Keratinocyte (primary cell): ENCODE results near the gene TSBP1. TPM values are rescaled to one million over a fixed set of nuclear protein-coding genes. Genes with fewer than 3 reads are reported as not detected.

Experiments
- DNase-seq: peaks from one replicate; pipeline ENCODE4 v3.0.0-alpha.2; 2011; ENCODE audit warnings: low read depth, missing footprints, low spot score
- FAIRE-seq: peaks from 2 replicates; lab custom pipeline; 2011; peaks lifted over from hg19 to GRCh38; lab: Jason Lieb, UNC
- H2AFZ ChIP-seq: 2 replicates; pipeline ENCODE4 v1.6.0; 2012; ENCODE audit warnings: low read length, control low read depth, inconsistent platforms; ENCODE audit not compliant: control insufficient read depth
- H3K27ac ChIP-seq: 2 replicates; pipeline ENCODE4 v1.5.1; 2011; ENCODE audit warnings: low read length; ENCODE audit not compliant: control insufficient read depth, insufficient read depth
- H3K27me3 ChIP-seq: 3 replicates; pipeline ENCODE4 v1.6.0; 2011; ENCODE audit warnings: low read length; ENCODE audit not compliant: control insufficient read depth, insufficient read depth; ENCODE audit errors: extremely low read depth
- H3K36me3 ChIP-seq, 2 experiments: 2 replicates in 1 of 2; 3 replicates in 1 of 2; pipeline ENCODE4 v1.5.1; 2011; ENCODE audit warnings: low read length in 2 of 2, mild to moderate bottlenecking in 1 of 2; ENCODE audit not compliant: control insufficient read depth in 2 of 2, insufficient read depth in 2 of 2; ENCODE audit errors: extremely low read depth in 1 of 2
- H3K4me1 ChIP-seq: 3 replicates; pipeline ENCODE4 v1.5.1; 2011; ENCODE audit warnings: low read length; ENCODE audit not compliant: control insufficient read depth, insufficient read depth; ENCODE audit errors: extremely low read depth
- H3K4me2 ChIP-seq: 3 replicates; pipeline ENCODE4 v1.6.0; 2011; ENCODE audit warnings: low read depth, low read length; ENCODE audit not compliant: control insufficient read depth, insufficient read depth; ENCODE audit errors: extremely low read depth
- H3K4me3 ChIP-seq, 3 experiments: fragments of 200-600 bp in 1 of 3; sonication (generic) in 1 of 3; 2 replicates in 2 of 3; 3 replicates in 1 of 3; pipeline ENCODE4 v1.5.1; 2011 to 2016; ENCODE audit warnings: low read length in 3 of 3, mild to moderate bottlenecking in 3 of 3, control low read depth in 2 of 3, inconsistent platforms in 1 of 3, low read depth in 1 of 3, mixed read lengths in 1 of 3, mixed run types in 1 of 3, moderate library complexity in 1 of 3; ENCODE audit not compliant: control insufficient read depth in 2 of 3, insufficient read depth in 2 of 3; ENCODE audit errors: extremely low read depth in 1 of 3
- H3K79me2 ChIP-seq: 2 replicates; pipeline ENCODE4 v1.6.0; 2012; ENCODE audit warnings: low read length; ENCODE audit not compliant: control insufficient read depth, insufficient read depth
- H3K9ac ChIP-seq: 3 replicates; pipeline ENCODE4 v1.6.0; 2011; ENCODE audit warnings: low read length; ENCODE audit not compliant: control insufficient read depth, insufficient read depth; ENCODE audit errors: extremely low read depth
- H3K9me1 ChIP-seq: 3 replicates; pipeline ENCODE4 v1.6.0; 2011; ENCODE audit warnings: low read length; ENCODE audit not compliant: control insufficient read depth, insufficient read depth; ENCODE audit errors: extremely low read depth
- H3K9me3 ChIP-seq: 2 replicates; pipeline ENCODE4 v1.5.1; 2012; ENCODE audit warnings: low read depth, low read length; ENCODE audit not compliant: control insufficient read depth
- H4K20me1 ChIP-seq: 3 replicates; pipeline ENCODE4 v1.6.0; 2011; ENCODE audit warnings: low read length; ENCODE audit not compliant: control insufficient read depth, insufficient read depth; ENCODE audit errors: extremely low read depth
- EZH2 ChIP-seq: IDR thresholded peaks from one replicate; pipeline ENCODE4 v1.6.1; 2012; ENCODE audit warnings: inconsistent platforms, mild to moderate bottlenecking, low read length, moderate library complexity
- dilution Hi-C: fragments of 300-500 bp; cut with MboI; formaldehyde crosslinking; loops from one replicate; pipeline ENCODE4 v1.7.0; 2020; ENCODE audit warnings: low sequenced_read_pairs; ENCODE audit not compliant: extremely low pct_ligation_motif_present
- polyA plus RNA-seq, 5 experiments: library from polyadenylated mRNA; depleted of rRNA in 3 of 5; stranded (reverse) in 3 of 5; stranded (forward) in 1 of 5; unstranded in 1 of 5; fragments of >200 nt; gene quantifications; 1 replicate in 1 of 5; 2 replicates in 3 of 5; 3 replicates in 1 of 5; pipeline versions ENCODE4 v1.2.1 to v1.2.3, GENCODE V29; 2011 to 2012; ENCODE audit warnings: missing spikeins in 2 of 5, low read depth in 1 of 5, low replicate concordance in 1 of 5
- TF ChIP-seq, protein P1 (sequence below), 3 experiments: IDR thresholded peaks in 1 of 3; conservative IDR thresholded peaks in 1 of 3; optimal IDR thresholded peaks in 1 of 3; 2 replicates in 2 of 3; 3 replicates in 1 of 3; pipeline versions ENCODE3 to v1.5.1; 2011; ENCODE audit warnings: low read length in 3 of 3, mild to moderate bottlenecking in 3 of 3, moderate library complexity in 2 of 3, control low read depth in 1 of 3, inconsistent platforms in 1 of 3; ENCODE audit not compliant: insufficient read depth in 2 of 3; ENCODE audit errors: extremely low read depth in 1 of 3

TSBP1 gene
- polyA plus RNA-seq, 1 donor (not counting 4 experiments of a cell fraction or from before 2014, with no cell fraction given), result not detected

- no peaks in the 10 kb centered on the region for H4K20me1 ChIP-seq
- H3K4me1 ChIP-seq, result peaks cover 12% of the 10 kb centered on the region
- H3K4me2 ChIP-seq, result no peak overlapping the region
- H3K9me3 ChIP-seq, result no peaks in the 10 kb centered on the region
- H3K36me3 ChIP-seq, result no peaks in the 10 kb centered on the region
- no peaks in the 10 kb centered on the region for H3K27me3 ChIP-seq
- H3K27ac ChIP-seq, result no peak overlapping the region
- H3K79me2 ChIP-seq, result no peaks in the 10 kb centered on the region
- peak overlapping the region; percentile 6 for H2AFZ ChIP-seq
- DNase-seq (no peak), FAIRE-seq (peak; percentile 66)
- no peak overlapping the region for H3K9ac ChIP-seq
- dilution Hi-C loops, result no loop called here
- TF ChIP-seq, protein P1, sequence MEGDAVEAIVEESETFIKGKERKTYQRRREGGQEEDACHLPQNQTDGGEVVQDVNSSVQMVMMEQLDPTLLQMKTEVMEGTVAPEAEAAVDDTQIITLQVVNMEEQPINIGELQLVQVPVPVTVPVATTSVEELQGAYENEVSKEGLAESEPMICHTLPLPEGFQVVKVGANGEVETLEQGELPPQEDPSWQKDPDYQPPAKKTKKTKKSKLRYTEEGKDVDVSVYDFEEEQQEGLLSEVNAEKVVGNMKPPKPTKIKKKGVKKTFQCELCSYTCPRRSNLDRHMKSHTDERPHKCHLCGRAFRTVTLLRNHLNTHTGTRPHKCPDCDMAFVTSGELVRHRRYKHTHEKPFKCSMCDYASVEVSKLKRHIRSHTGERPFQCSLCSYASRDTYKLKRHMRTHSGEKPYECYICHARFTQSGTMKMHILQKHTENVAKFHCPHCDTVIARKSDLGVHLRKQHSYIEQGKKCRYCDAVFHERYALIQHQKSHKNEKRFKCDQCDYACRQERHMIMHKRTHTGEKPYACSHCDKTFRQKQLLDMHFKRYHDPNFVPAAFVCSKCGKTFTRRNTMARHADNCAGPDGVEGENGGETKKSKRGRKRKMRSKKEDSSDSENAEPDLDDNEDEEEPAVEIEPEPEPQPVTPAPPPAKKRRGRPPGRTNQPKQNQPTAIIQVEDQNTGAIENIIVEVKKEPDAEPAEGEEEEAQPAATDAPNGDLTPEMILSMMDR (optimal IDR thresholded peaks at IDR 0.05 in 1 of 3, IDR thresholded peaks at IDR 0.05 in 1 of 3, conservative IDR thresholded peaks at IDR 0.05 in 1 of 3; ENCODE audit: extremely low read depth in 1 of 3, insufficient read depth in 2 of 3, low read length in 3 of 3), result no peak
- no peak for TF ChIP-seq EZH2
- no peaks in the 10 kb centered on the region for H3K9me1 ChIP-seq
- H3K4me3 ChIP-seq, result no peak overlapping the region
Measured at GRCh38 chr6:32252331-32253009, 119.2 kb downstream of the TSBP1 start.

- H3K79me2 ChIP-seq, result no peaks in the 10 kb centered on the region
- no peak for FAIRE-seq
- no peaks in the 10 kb centered on the region for H3K36me3 ChIP-seq
- TF ChIP-seq, protein P1 (optimal IDR thresholded peaks at IDR 0.05 in 1 of 3, IDR thresholded peaks at IDR 0.05 in 1 of 3, conservative IDR thresholded peaks at IDR 0.05 in 1 of 3; ENCODE audit: extremely low read depth in 1 of 3, insufficient read depth in 2 of 3, low read length in 3 of 3), result no peak
- TF ChIP-seq EZH2, result no peak
- peaks cover 5% of the 10 kb centered on the region for H3K4me1 ChIP-seq
- no peak overlapping the region for H3K4me3 ChIP-seq
- no peak overlapping the region for H3K4me2 ChIP-seq
- H3K9me3 ChIP-seq, result no peaks in the 10 kb centered on the region
- no peaks in the 10 kb centered on the region for H3K9me1 ChIP-seq
- no peak overlapping the region for H3K9ac ChIP-seq
- H4K20me1 ChIP-seq, result no peaks in the 10 kb centered on the region
- H3K27ac ChIP-seq, result no peak overlapping the region
- no peaks in the 10 kb centered on the region for H3K27me3 ChIP-seq
- dilution Hi-C loops, result no loop called here
- no peak overlapping the region for H2AFZ ChIP-seq
- no peak for DNase-seq
Measured at GRCh38 chr6:32249262-32249661, 122.4 kb downstream of the TSBP1 start.
